GM18519 (cell line): ENCODE data around the gene LRFN4.
"Not testable (repeated sequence)": the region's sequence is repeated elsewhere in the genome, so short reads cannot be mapped to it uniquely, and the experiment has no call there.

Experiments used
- ATAC-seq: cut with Tn5 transposase; IDR thresholded peaks from one replicate; pipeline ENCODE4 v1.9.1; 2021; ENCODE audit warnings: mild to moderate bottlenecking, moderate library complexity; ENCODE audit not compliant: unreplicated experiment, low FRiP score

Gene LRFN4

DNA sequence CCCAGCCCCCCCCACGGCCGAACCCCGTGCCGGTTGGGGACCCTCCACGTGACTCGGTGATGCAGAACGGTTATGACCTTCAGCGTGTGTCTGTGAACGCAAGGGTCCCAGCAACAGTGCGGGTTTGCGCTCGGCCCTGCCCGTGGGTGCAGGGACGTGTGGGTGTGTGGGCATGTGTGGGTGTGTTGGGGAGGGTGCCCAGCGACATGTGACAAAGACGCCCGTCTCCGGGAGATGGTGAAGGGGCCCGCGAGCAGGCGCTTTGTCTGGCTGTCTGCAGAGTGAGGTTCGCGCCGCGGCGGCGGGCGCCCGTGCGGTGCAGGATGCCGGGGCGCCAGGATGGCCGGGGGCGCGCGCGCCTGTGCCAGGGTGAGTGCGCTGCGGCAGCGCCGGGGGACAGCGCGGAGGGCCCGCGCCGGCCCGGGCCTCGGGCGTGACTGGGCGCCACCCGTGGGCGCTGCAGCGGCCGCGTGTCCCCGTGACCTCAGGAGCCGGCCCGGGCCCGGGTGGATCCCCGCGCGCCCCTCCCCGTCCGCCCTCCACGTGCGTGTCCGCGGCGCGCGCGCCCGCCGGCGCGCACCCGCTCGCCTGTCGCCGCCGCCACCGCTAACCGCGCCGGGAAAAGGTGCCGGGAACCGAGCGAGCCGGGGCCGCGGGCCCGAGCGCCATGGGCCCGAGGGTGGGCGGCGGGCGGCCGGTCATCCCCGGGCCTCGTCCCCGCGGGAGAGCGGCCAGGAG lies at the start of gene LRFN4:
TSS of gene LRFN4 (plus strand) at position 569 of the 738 bp plus-strand sequence. CDS start 681 bp downstream, outside the sequence.
- ATAC-seq, result peak; percentile 22

DNA sequence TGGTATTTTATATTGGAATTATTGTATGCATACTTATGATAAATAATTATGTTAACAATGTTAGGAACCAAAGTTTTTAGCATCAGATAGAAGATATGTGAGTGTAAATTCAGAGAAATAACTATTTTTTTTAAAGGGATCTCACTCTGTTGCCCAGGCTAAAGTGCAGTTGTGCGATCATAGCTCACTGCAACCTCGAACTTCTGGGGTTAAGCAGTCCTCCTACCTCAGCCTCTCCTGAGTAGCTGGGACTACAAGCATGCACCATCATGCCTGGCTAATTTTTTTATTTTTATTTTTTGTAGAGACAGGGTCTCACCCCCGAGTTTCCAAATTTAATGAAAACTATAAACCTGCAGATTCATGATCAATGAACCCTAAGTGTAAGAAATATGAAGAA lies 47.3 kb upstream of the LRFN4 start:
- no peak for ATAC-seq

DNA sequence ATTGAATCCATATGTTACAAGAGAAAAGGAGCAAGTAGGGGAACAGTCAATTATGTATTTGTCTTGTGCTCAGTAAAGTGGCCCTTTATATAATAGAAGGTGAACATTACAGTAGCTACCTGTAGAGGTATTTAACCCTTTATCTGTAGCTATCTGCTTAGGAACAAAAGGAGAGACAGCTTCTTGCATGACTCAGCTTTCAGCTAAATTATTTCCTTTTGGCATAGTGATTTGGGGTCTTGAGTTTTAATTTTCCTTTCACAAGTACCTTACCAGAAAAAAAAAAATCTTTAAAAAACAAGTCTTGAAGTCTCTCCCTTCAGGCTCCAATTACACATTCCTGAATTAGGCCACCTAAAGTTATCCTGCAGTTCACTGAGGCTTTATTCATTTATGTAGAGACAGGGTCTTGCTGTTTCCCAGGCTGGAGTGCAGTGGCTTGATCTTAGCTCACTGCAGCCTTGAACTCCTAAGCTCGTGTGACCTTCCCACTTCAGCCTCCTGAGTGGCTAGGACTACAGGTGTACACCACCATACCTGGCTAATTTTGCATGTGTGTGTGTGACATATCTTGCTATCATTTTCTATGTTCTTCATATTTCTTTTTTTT lies 46.2 kb upstream of the LRFN4 start:
- no peak for ATAC-seq

DNA sequence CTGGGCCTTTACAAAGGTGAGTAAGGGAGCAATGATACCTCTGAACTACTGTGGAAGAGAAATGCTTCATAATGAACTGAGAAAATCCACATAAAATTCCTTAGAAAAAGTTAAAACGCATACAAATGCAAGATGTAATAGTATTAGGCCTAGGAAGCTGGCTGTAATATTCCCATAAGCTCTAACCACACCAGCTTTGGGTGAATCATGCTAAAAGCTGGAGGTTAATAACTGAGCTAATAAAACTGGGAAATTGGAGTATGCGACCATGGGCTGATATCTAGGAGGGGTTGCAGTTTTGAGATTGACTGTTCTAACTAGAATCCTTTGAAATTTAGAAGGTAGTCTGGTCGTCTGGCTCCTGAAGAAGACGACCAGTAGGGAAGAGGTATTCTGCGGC lies 42.2 kb upstream of the LRFN4 start:
- no peak for ATAC-seq

DNA sequence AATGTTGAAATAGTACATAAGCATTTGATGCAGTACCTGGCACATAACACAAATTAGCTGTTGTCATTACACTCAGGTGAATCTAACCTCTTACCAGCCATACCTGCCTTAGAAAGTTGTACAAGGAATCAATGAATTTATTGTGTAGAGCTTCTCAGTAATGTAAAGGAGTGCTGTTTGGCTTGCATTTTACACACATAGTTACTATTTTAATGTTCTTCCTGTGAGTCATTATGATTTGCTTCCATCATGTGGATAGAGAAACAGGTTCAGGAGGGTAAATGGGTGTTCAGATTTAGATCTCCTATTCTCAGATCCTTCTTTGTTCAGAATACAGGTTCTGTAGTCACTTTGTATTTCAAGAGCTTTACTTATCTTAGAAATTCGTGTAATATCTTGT lies 41.2 kb upstream of the LRFN4 start:
- no peak for ATAC-seq

DNA sequence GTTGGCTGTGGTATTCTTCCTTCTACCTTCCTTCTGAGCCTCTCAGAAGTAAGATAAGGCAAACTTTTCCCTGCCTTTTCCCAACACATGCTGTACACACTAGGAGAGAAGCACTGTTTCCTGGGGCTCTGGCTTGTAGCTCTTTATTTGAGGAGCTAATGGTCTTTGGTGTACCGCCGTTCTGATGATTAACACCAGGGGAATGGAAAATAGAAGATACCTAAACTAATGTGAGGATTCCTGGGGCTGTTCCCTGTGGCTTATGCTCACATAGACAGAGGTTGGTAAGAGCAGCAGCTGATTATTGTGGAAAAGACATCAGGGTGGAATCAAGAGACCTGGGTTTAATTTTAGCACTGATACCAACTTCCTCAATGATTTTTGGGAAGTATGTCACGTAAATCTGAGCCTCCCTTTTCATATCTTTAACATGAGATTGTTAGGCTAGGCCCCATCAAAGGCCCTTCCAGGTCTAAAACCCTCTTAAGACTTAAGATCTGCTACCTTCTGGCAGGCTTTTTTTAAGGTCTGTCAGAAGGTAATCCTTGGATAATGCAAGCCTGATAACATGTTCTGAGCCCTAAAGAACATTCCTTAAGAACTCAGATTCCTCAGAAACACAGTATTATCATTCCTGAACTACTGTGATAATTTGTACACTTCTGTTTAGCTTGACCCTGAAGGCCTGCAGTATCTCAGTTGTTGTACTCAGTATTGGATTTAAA lies 38.5 kb upstream of the LRFN4 start:
- no peak for ATAC-seq

DNA sequence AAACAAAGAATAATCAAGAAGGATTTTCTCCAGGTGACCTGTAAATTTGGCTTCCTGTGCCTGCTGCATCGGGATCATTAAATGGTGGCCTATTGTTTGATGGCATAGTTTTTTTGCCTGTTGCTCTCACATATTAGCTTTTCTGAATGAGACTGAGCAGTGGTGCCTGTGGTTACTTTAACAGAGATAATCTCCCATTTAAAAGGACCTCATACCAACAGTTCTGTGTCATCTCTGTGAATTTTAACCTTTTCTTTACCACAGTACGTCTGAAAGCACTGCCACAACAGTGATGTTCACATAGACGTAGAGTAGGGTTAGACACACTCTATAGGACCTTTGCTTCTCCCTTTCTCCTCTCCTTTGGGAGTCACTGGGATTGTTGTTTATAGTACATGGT lies 36.5 kb upstream of the LRFN4 start:
- no peak for ATAC-seq

DNA sequence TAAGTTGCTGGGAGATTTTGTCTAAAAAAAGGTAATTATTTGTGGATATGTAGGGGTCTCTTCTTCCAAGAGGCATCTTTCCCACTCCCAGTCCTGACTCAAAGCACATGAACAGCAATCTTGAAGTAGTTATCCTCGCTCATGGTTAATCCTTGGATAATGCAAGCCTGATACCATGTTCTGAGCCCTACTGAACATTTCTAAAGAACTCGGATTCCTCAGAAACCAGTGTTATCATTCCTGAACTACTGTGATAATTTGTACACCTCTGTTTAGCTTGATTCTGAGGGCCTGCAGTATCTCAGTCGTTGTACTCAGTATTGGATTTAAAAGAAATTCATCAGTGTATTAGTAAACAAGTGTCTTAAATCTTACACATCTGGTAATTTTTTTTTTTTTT lies 36.0 kb upstream of the LRFN4 start:
- no peak for ATAC-seq

DNA sequence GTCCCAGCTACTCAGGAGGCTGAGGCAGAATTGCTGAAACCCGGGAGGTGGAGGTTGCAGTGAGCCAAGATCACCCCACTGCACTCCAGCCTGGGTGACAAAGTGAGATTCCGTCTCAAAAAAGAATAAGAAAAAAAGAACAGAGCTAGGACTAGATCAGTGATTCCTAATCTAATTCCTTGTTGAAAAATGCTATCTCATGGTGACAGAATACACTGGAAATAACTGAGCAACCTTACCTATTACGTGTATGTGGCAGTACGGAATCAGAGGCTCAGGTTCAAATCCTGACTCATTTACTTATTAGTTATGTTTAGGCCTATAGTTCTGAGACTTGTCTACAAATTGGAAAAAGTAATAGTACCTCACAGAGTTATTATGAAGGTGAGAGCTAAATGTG lies 33.2 kb upstream of the LRFN4 start:
- no peak for ATAC-seq

DNA sequence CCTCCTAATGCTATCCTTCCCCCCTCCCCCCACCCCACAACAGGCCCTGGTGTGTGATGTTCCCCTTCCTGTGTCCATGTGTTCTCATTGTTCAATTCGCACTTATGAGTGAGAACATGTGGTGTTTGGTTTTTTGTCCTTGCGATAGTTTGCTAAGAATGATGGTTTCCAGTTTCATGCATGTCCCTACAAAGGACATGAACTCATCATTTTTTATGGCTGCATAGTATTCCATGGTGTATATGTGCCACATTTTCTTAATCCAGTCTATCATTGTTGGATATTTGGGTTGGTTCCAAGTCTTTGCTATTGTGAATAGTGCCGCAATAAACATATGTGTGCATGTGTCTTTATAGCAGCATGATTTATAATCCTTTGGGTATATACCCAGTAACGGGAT lies 32.3 kb upstream of the LRFN4 start:
- ATAC-seq, result not testable (repeated sequence)

DNA sequence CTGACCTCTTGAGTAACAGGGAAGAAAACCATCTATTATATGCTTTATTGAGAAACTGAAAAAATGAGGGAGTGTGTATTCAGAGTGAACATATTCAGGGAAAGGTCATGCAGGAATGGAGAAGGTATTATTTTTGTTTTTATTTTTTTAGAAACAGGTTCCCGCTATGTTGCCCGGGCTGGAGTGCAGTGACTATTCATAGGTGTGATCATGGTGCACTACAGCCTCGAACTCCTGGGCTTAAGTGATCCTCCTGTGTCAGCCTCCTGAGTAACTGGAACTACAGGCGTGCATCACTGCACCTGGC lies 22.4 kb upstream of the LRFN4 start:
- ATAC-seq, result no peak

DNA sequence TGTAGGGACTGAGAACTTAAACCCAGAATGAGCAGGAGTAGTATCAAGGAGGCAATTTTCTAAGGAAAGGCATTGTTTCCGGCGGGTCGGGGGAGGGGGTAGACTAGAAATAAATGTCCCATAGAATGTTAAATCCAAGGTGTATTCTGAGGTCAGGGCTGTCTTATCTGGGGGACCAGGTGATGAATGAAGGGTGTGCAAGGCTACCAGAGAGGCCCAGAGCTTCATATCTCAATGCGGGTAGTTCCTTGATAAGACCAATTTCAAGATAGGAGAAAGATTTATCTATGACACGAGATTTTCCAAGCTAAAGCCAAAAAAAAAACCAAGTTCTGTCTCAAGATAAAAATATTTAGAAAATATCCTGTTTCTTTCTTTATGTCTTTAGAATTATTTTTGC lies 21.9 kb upstream of the LRFN4 start:
- ATAC-seq, result no peak

DNA sequence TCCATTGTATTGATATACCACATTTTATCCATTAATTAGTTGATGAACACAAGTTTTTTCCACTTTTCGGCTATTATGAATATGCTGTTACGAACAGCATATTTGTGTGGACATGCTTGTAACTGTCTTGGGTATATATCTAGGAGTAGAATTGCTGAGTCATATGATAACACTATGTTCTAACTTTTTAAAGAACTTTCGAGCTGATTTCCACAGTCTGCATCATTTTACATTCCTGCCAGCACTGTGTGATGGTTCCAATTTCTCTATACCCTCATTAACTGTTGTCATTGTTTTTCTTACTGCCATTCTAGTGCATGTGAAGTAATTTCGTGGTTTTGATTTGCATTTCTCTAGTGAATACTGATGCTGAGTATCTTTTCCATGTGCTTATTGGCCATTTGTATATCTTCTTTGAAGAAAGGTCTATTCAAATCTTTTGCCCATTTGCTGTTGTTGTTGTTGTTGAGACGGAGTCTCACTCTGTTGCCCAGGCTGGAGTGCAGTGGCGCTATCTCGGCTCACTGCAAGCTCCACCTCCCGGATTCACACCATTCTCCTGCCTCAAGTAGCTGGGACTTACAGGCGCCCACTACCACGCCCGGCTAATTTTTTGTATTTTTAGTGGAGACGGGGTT lies 21.0 kb upstream of the LRFN4 start:
- ATAC-seq, result no peak

DNA sequence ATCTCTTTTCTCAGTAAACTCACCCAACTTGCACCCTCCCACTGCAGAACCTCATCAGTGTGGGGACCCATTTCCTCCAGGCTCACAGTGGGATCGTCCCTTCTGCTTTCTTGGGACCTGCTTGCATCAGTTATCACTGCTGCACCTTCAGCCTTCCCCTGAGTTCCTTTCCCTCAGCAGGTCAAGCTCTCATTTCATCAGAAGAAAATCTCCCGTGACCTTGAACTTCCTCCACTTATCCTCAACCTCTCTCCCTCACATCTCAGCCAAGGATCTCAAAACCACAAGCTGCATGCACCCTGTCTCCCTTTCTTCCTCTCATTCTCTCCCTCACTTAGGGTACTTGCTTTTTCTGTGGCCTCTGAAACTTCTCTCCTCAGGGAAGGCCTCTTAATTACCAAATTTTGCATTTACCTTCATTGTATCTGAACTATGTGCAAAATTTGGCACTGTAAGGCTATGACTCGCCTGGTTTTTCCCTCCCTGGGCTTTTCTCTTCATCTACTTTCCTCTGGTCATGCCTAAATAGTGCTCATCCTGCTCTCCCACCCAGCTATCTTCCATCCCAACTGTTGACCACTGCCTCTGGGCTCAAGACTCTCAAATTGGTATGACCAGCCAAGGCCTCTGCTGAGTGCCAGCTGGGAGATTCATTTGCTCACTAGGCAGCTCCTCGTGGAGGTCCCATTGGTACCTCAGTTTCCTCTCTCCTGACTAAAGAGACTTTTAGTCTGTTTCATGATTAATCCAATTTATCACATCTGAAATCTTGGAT lies 16.4 kb upstream of the LRFN4 start:
- ATAC-seq, result no peak

DNA sequence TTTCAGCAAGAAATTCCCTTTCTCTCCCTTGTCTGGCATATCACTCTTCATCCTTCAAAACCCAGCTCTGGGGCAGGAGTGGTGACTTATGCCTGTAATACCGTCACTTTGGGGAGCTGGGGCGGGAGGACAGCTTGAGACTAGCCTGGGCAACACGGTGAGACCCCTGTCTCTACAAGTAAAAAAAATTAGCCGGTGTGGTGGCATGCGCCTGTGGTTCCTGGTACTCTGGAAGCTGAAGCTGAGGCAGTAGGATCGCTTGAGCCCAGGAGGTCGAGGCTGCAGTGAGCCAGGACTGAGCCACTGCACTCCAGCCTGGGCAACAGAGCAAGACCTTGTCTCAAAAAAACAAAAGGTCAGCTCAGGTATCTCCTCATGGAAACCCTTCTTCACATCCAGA lies 15.0 kb upstream of the LRFN4 start:
- no peak for ATAC-seq

DNA sequence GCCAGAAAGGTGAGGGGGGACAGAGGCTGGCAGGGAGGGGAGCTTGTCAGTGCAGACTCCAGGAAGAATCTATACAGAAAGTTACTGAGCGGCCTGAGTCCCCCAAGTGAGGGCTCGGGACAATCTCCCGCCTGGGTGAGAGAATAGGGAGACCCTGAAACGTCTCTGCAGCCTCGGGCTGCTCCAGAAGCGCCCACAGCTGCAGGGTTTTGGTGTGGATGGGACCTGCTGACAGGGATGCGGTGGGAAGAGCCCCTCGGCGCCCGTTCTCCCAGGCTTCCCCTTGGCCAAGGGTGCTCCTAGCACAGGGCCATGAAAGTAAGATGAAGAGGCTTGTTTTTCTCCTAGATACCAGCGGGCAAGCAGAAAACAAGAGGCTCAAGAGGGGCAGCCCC lies 14.4 kb upstream of the LRFN4 start:
- ATAC-seq, result no peak

DNA sequence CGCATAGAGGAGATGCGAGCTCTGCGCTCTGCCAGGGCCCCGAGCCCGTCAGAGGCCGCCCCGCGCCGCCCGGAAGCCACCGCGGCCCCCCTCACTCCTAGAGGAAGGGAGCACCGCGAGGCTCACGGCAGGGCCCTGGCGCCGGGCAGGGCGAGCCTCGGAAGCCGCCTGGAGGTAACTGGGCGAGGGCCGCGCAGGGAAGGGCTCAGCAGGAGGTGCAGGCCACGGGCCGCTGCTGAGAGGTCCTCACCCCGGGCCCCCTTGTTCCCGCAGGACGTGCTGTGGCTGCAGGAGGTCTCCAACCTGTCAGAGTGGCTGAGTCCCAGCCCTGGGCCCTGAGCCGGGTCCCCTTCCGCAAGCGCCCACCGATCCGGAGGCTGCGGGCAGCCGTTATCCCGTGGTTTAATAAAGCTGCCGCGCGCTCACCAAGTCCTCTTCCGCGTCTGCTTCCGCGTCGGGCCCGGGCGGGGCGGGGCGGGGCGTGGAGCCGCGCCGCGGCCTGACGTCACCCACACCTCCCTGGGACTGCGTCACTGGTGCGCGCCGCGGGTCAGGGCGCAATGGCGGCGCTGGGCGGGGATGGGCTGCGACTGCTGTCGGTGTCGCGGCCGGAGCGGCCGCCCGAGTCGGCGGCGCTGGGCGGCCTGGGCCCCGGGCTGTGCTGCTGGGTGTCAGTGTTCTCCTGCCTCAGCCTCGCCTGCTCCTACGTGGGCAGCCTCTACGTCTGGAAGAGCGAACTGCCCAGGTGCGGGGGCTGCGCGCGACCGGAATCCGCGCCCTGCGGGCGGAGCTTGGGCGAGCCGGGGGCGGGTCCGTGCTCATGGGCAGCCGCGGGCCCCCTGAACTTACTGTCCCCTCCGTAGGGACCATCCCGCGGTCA lies 13.7 kb upstream of the LRFN4 start, which contains the start of gene RCE1:
TSS of gene RCE1 (plus strand) at position 546 of the 880 bp plus-strand sequence. CDS start at position 561, 15 bp downstream.
- peak; percentile 61 for ATAC-seq

DNA sequence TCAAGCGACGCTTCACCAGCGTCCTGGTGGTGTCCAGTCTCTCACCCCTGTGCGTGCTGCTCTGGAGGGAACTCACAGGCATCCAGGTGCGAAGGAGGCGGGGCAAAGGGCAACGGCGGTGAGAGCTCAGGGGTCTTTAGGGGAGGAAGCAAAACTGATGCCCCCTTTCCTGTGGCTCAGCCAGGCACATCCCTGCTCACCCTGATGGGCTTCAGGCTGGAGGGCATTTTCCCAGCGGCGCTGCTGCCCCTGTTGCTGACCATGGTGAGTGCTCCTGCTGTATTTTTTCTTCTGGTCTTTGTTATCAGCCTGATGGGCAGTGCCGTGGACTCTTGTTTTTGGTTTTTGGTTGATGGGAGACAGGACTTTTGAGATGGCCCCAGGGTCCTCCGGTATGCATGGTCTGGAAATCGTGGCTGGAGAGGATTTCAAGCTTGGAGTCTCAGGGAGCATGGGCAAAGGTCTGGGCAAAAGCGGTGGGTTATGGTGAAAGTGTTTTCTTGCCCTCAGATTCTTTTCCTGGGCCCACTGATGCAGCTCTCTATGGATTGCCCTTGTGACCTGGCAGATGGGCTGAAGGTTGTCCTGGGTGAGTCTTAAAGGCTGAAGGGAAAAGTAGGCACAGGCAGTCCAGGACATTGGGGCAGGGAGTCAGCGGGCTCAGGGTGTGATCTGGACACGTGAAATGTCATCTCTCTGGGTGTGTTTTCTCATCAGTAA lies 12.9 kb upstream of the LRFN4 start:
- no peak for ATAC-seq
